Upper lobe of left lung (tissue), 4 donors: ENCODE results near the gene PPP2R2B.

ENCODE experiments used
- EP300 ChIP-seq, 4 donors: sonication (generic); formaldehyde crosslinking; IDR thresholded peaks; one replicate each; pipeline ENCODE4 v1.5.1; 2017; ENCODE audit warnings: antibody characterized with exemption in 4 of 4, control low read depth in 2 of 4
- POLR2A ChIP-seq, 4 donors: fragments of 450-650 bp; IDR thresholded peaks; one replicate each; pipeline ENCODE4 v1.5.1; 2016 to 2017; ENCODE audit warnings: antibody characterized with exemption in 4 of 4, mild to moderate bottlenecking in 2 of 4
- POLR2AphosphoS5 ChIP-seq, 2 donors: sonication (generic); formaldehyde crosslinking; IDR thresholded peaks; one replicate each; pipeline ENCODE4 v1.5.1; 2017; ENCODE audit warnings: antibody characterized with exemption in 2 of 2
- TF ChIP-seq, protein P1 (sequence below), 6 experiments: fragments of 450-650 bp in 4 of 6; fragments of 200-600 bp in 2 of 6; sonication (generic) in 2 of 6; IDR thresholded peaks; one replicate each; pipeline ENCODE4 v1.5.1; 2016 to 2019; ENCODE audit warnings: antibody characterized with exemption in 6 of 6

DNA sequence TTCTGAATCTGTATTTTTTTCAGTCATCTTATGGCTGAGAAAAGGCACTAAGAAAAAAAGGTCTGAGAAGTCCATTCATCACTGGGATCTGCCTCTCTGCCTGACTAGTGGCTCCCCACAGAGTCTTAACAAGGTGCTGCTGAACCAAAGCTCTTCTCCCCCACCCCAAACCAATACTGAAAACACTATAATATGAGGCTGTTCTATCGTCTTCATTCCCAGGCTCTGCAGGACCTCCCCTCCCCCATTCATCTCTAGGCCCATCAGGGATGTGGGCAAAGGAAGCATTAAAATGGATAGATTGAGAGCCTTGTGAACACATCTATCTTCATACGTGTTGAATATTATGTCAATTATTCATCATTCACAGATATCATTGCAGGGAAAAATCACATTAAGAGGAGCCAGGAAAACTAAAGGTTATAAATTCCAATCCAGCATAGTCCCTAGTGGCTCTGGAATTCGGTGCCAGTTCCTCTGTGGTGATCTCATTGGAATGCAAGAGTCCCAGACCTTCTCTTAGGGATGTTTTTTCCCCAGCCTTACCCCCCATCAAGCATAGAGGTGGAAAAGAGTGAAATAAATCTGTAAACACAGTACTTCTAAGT lies 318.2 kb downstream of the PPP2R2B start:
- TF ChIP-seq, protein P1, sequence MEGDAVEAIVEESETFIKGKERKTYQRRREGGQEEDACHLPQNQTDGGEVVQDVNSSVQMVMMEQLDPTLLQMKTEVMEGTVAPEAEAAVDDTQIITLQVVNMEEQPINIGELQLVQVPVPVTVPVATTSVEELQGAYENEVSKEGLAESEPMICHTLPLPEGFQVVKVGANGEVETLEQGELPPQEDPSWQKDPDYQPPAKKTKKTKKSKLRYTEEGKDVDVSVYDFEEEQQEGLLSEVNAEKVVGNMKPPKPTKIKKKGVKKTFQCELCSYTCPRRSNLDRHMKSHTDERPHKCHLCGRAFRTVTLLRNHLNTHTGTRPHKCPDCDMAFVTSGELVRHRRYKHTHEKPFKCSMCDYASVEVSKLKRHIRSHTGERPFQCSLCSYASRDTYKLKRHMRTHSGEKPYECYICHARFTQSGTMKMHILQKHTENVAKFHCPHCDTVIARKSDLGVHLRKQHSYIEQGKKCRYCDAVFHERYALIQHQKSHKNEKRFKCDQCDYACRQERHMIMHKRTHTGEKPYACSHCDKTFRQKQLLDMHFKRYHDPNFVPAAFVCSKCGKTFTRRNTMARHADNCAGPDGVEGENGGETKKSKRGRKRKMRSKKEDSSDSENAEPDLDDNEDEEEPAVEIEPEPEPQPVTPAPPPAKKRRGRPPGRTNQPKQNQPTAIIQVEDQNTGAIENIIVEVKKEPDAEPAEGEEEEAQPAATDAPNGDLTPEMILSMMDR (IDR thresholded peaks at IDR 0.05), result no peak
- TF ChIP-seq POLR2A (IDR thresholded peaks at IDR 0.05), result no peak
- no peak for TF ChIP-seq POLR2AphosphoS5 (IDR thresholded peaks at IDR 0.05)
- TF ChIP-seq EP300 (IDR thresholded peaks at IDR 0.05), result no peak
